ENCODE measurements around the gene CERS6.

Gene CERS6

DNA sequence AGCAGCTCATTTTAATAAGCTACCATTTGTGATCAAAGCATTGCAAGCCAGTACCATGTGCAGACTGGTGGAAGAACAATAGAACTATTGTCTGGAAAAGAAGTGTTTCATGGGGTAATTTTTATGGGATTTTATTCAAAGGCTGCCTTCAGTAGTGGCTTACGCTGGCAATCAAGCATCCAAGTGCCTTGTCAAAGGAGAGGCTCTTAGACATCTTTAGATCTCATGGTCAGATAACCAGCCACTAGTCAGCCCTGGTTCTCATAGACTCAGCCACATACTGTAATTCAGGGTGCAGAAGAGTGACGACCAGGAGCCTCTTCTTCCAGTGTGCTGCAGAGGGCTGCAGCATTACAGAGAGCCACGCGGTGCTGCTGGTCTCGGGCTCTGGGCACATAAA lies 247.9 kb downstream of the CERS6 start:
- no peak for TF ChIP-seq TCF4 (CRISPR knock-in tag; IDR thresholded peaks at IDR 0.05; ENCODE audit: borderline replicate concordance)
- TF ChIP-seq ZNF8 (CRISPR knock-in tag; IDR thresholded peaks at IDR 0.05): no peak
- no peak for ATAC-seq

- TF ChIP-seq ISL1 (CRISPR knock-in tag; IDR thresholded peaks at IDR 0.05) (no peak), RARB (CRISPR knock-in tag; IDR thresholded peaks at IDR 0.05) (no peak), TCF4 (CRISPR knock-in tag; IDR thresholded peaks at IDR 0.05; ENCODE audit: borderline replicate concordance) (no peak), ZNF8 (CRISPR knock-in tag; IDR thresholded peaks at IDR 0.05) (no peak), PPARA (CRISPR knock-in tag; IDR thresholded peaks at IDR 0.05; ENCODE audit: borderline replicate concordance) (no peak), OSR1 (CRISPR knock-in tag; IDR thresholded peaks at IDR 0.05) (no peak), ZFP3 (CRISPR knock-in tag; IDR thresholded peaks at IDR 0.05) (no peak), ARNTL (CRISPR knock-in tag; IDR thresholded peaks at IDR 0.05; ENCODE audit: borderline replicate concordance, low read depth) (no peak), ZC3H10 (CRISPR knock-in tag; IDR thresholded peaks at IDR 0.05) (no peak), CSDC2 (CRISPR knock-in tag; IDR thresholded peaks at IDR 0.05) (no peak), ZNF565 (CRISPR knock-in tag; conservative IDR thresholded peaks at IDR 0.05; ENCODE audit: low read depth) (no peak), BACH2 (CRISPR knock-in tag; IDR thresholded peaks at IDR 0.05; ENCODE audit: borderline replicate concordance) (no peak), ZNF70 (CRISPR knock-in tag; IDR thresholded peaks at IDR 0.05) (no peak)
- TF ChIP-seq, protein P1, sequence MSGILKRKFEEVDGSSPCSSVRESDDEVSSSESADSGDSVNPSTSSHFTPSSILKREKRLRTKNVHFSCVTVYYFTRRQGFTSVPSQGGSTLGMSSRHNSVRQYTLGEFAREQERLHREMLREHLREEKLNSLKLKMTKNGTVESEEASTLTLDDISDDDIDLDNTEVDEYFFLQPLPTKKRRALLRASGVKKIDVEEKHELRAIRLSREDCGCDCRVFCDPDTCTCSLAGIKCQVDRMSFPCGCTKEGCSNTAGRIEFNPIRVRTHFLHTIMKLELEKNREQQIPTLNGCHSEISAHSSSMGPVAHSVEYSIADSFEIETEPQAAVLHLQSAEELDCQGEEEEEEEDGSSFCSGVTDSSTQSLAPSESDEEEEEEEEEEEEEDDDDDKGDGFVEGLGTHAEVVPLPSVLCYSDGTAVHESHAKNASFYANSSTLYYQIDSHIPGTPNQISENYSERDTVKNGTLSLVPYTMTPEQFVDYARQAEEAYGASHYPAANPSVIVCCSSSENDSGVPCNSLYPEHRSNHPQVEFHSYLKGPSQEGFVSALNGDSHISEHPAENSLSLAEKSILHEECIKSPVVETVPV (CRISPR knock-in tag; IDR thresholded peaks at IDR 0.05): no peak
- peak; percentile 70 for ATAC-seq
These were observed 249.7 kb downstream of the CERS6 start for GRCh38 chr2:168705534-168706470.

DNA sequence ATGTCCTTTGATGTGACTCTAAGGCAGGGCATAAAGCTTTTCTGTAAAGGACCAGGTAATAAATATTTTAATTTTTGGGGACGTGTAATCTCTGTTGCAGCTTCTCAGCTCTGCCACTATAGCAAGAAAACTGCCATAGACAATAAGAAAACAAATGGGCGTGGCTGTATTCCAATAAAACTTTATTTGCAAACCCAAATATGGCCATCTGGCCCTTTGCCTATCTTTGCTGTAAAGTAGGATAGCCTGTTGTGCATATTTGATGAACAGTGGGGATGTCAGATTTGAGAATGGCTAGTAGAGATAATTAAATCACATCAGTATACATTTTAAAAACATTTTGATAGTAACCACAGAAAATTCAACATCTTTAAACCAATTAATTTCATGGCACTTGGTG lies 250.7 kb downstream of the CERS6 start:
- TF ChIP-seq ZFP30 (CRISPR knock-in tag; IDR thresholded peaks at IDR 0.05): no peak
- TF ChIP-seq, protein P2, sequence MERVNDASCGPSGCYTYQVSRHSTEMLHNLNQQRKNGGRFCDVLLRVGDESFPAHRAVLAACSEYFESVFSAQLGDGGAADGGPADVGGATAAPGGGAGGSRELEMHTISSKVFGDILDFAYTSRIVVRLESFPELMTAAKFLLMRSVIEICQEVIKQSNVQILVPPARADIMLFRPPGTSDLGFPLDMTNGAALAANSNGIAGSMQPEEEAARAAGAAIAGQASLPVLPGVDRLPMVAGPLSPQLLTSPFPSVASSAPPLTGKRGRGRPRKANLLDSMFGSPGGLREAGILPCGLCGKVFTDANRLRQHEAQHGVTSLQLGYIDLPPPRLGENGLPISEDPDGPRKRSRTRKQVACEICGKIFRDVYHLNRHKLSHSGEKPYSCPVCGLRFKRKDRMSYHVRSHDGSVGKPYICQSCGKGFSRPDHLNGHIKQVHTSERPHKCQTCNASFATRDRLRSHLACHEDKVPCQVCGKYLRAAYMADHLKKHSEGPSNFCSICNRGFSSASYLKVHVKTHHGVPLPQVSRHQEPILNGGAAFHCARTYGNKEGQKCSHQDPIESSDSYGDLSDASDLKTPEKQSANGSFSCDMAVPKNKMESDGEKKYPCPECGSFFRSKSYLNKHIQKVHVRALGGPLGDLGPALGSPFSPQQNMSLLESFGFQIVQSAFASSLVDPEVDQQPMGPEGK (CRISPR knock-in tag; IDR thresholded peaks at IDR 0.05; ENCODE audit: borderline replicate concordance): no peak
- no peak for TF ChIP-seq POU6F1 (CRISPR knock-in tag; IDR thresholded peaks at IDR 0.05; ENCODE audit: borderline replicate concordance, low read depth)
- no peak for TF ChIP-seq ZFP3 (CRISPR knock-in tag; IDR thresholded peaks at IDR 0.05)
- TF ChIP-seq TCF4 (CRISPR knock-in tag; IDR thresholded peaks at IDR 0.05; ENCODE audit: borderline replicate concordance): no peak
- TF ChIP-seq, protein P3, sequence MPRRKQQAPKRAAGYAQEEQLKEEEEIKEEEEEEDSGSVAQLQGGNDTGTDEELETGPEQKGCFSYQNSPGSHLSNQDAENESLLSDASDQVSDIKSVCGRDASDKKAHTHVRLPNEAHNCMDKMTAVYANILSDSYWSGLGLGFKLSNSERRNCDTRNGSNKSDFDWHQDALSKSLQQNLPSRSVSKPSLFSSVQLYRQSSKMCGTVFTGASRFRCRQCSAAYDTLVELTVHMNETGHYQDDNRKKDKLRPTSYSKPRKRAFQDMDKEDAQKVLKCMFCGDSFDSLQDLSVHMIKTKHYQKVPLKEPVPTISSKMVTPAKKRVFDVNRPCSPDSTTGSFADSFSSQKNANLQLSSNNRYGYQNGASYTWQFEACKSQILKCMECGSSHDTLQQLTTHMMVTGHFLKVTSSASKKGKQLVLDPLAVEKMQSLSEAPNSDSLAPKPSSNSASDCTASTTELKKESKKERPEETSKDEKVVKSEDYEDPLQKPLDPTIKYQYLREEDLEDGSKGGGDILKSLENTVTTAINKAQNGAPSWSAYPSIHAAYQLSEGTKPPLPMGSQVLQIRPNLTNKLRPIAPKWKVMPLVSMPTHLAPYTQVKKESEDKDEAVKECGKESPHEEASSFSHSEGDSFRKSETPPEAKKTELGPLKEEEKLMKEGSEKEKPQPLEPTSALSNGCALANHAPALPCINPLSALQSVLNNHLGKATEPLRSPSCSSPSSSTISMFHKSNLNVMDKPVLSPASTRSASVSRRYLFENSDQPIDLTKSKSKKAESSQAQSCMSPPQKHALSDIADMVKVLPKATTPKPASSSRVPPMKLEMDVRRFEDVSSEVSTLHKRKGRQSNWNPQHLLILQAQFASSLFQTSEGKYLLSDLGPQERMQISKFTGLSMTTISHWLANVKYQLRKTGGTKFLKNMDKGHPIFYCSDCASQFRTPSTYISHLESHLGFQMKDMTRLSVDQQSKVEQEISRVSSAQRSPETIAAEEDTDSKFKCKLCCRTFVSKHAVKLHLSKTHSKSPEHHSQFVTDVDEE (CRISPR knock-in tag; IDR thresholded peaks at IDR 0.05): no peak
- no peak for TF ChIP-seq ZC3H10 (CRISPR knock-in tag; IDR thresholded peaks at IDR 0.05)

GRCh38 chr2:168708080-168708479 lies 252.0 kb downstream of the CERS6 start:
- TF ChIP-seq ARNTL (CRISPR knock-in tag; IDR thresholded peaks at IDR 0.05; ENCODE audit: borderline replicate concordance, low read depth): no peak
- no peak for TF ChIP-seq RARB (CRISPR knock-in tag; IDR thresholded peaks at IDR 0.05)
- TF ChIP-seq, protein P2 (CRISPR knock-in tag; IDR thresholded peaks at IDR 0.05; ENCODE audit: borderline replicate concordance): no peak
- TF ChIP-seq TCF4 (CRISPR knock-in tag; IDR thresholded peaks at IDR 0.05; ENCODE audit: borderline replicate concordance): no peak
- no peak for TF ChIP-seq ZFP3 (CRISPR knock-in tag; IDR thresholded peaks at IDR 0.05)
- TF ChIP-seq SNAI2 (CRISPR knock-in tag; IDR thresholded peaks at IDR 0.05): no peak
- TF ChIP-seq ZFP30 (CRISPR knock-in tag; IDR thresholded peaks at IDR 0.05): no peak
- TF ChIP-seq TOX (CRISPR knock-in tag; IDR thresholded peaks at IDR 0.05; ENCODE audit: borderline replicate concordance): no peak
- no peak for TF ChIP-seq OSR1 (CRISPR knock-in tag; IDR thresholded peaks at IDR 0.05)
- no peak for TF ChIP-seq PPARA (CRISPR knock-in tag; IDR thresholded peaks at IDR 0.05; ENCODE audit: borderline replicate concordance)
- no peak for ATAC-seq

More for the DNA sequence above, 250.7 kb downstream of the CERS6 start:
- ATAC-seq: no peak
